Gastroesophageal sphincter (tissue), 3 donors: ENCODE results near the gene SLAMF7.

ENCODE experiments used
- CTCF ChIP-seq, 4 experiments: fragments of 200-600 bp in 2 of 4; fragments of 450-650 bp in 2 of 4; sonication (generic) in 1 of 4; IDR thresholded peaks; one replicate each; pipeline ENCODE4 v1.5.1; 2017 to 2019; ENCODE audit warnings: antibody characterized with exemption in 4 of 4, mild to moderate bottlenecking in 2 of 4, moderate library complexity in 2 of 4
- POLR2AphosphoS5 ChIP-seq: sonication (generic); formaldehyde crosslinking; IDR thresholded peaks from one replicate; pipeline ENCODE4 v1.6.1; 2017; ENCODE audit warnings: antibody characterized with exemption

GRCh38 chr1:160781186-160781766 lies 42.2 kb downstream of the SLAMF7 start:
- TF ChIP-seq POLR2AphosphoS5 = no peak
- TF ChIP-seq CTCF (IDR thresholded peaks at IDR 0.05) = no peak
